Suppressor macrophage (primary cell): ENCODE measurements around the gene POMT2.
"Not testable (repeated sequence)": the region's sequence is repeated elsewhere in the genome, so short reads cannot be mapped to it uniquely, and the experiment has no call there.

ENCODE experiments used
- DNase-seq, 4 experiments: peaks; one replicate each; pipeline ENCODE4 v3.0.0-alpha.2; 2020 to 2022
- total RNA-seq, 17 experiments: gene quantifications; one replicate each; lab custom pipeline; 2026; ENCODE audit warnings: mixed read lengths in 6 of 17, inconsistent platforms in 3 of 17; lab: John Stamatoyannopoulos, UW

POMT2 gene
- total RNA-seq, result 5.4 to 22.0 (median 12.3) reads per million in 17 experiments

GRCh38 chr14:77320238-77320935 is at the start of gene POMT2:
Gene POMT2 (minus strand): TSS chr14:77320883. CDS start chr14:77320681, 202 bp downstream.
- DNase-seq, result peak; percentile 95 to 97 (median 96)

- no peak for DNase-seq
Measured at GRCh38 chr14:77369285-77369684, 48.6 kb upstream of the POMT2 start.

GRCh38 chr14:77364146-77364545 is 43.5 kb upstream of the POMT2 start:
- peak in 1 of 4 experiments; percentile 7 for DNase-seq

- DNase-seq, result no peak
Measured at GRCh38 chr14:77359626-77360025, 38.9 kb upstream of the POMT2 start.

GRCh38 chr14:77356899-77357298 is 36.2 kb upstream of the POMT2 start:
- DNase-seq, result no peak

GRCh38 chr14:77355811-77356210 is 35.1 kb upstream of the POMT2 start:
- no peak for DNase-seq

GRCh38 chr14:77353469-77354141 is 32.9 kb upstream of the POMT2 start:
- DNase-seq, result no peak

GRCh38 chr14:77347751-77348150 is 27.1 kb upstream of the POMT2 start:
- peak; percentile 35 to 83 (median 60) for DNase-seq

GRCh38 chr14:77346495-77346894 is 25.8 kb upstream of the POMT2 start:
- no peak for DNase-seq

GRCh38 chr14:77344377-77344996 is 23.8 kb upstream of the POMT2 start:
- DNase-seq, result peak in 2 of 4 experiments; percentile 13 to 34

GRCh38 chr14:77343662-77344061 is 23.0 kb upstream of the POMT2 start:
- no peak for DNase-seq

GRCh38 chr14:77342726-77343397 is 22.2 kb upstream of the POMT2 start:
- no peak for DNase-seq

GRCh38 chr14:77340389-77340788 is 19.7 kb upstream of the POMT2 start:
- DNase-seq, result no peak

GRCh38 chr14:77339407-77339806 is 18.7 kb upstream of the POMT2 start:
- DNase-seq, result no peak

GRCh38 chr14:77338302-77338701 is 17.6 kb upstream of the POMT2 start:
- no peak for DNase-seq

GRCh38 chr14:77337880-77338279 is 17.2 kb upstream of the POMT2 start:
- no peak for DNase-seq

GRCh38 chr14:77337255-77337654 is 16.6 kb upstream of the POMT2 start:
- not testable (repeated sequence) for DNase-seq

- DNase-seq, result no peak
Measured at GRCh38 chr14:77335576-77335975, 14.9 kb upstream of the POMT2 start.

GRCh38 chr14:77329872-77330271 is 9.2 kb upstream of the POMT2 start:
- DNase-seq, result no peak

GRCh38 chr14:77327111-77327510 is 6.4 kb upstream of the POMT2 start:
- DNase-seq, result no peak

- no peak for DNase-seq
Measured at GRCh38 chr14:77325746-77326094, 5.0 kb upstream of the POMT2 start.

- DNase-seq, result no peak
Measured at GRCh38 chr14:77324816-77325745, 4.4 kb upstream of the POMT2 start.
